ENCODE data around the gene DCDC2C. TPM values are rescaled to one million over a fixed set of nuclear protein-coding genes. Genes with fewer than 3 reads are reported as not detected.

Gene DCDC2C
- total RNA-seq, 1 donor from 2014 or later = not detected

GRCh38 chr2:3729055-3729448 lies 25.7 kb downstream of the DCDC2C start:
- H3K36me3 Mint-ChIP-seq = no peaks in the 10 kb centered on the region
- no peak overlapping the region for H3K4me3 Mint-ChIP-seq
- TF ChIP-seq CTCF (conservative IDR thresholded peaks at IDR 0.05) = no peak
- no peak for DNase-seq (ENCODE audit: extremely low spot score, unreplicated experiment)
- H3K27ac Mint-ChIP-seq = no peak overlapping the region
- peaks cover 10% of the 10 kb centered on the region for H3K4me1 Mint-ChIP-seq (ENCODE audit: unreplicated experiment)
- peaks cover 36% of the 10 kb centered on the region for H3K27me3 Mint-ChIP-seq
- no peaks in the 10 kb centered on the region for H3K9me3 Mint-ChIP-seq

GRCh38 chr2:3729786-3730185 lies 26.4 kb downstream of the DCDC2C start:
- no peak for TF ChIP-seq CTCF (conservative IDR thresholded peaks at IDR 0.05)
- H3K27me3 Mint-ChIP-seq = peaks cover 40% of the 10 kb centered on the region
- no peak overlapping the region for H3K27ac Mint-ChIP-seq
- no peak for DNase-seq (ENCODE audit: extremely low spot score, unreplicated experiment)
- no peaks in the 10 kb centered on the region for H3K9me3 Mint-ChIP-seq
- H3K4me1 Mint-ChIP-seq (ENCODE audit: unreplicated experiment) = peaks cover 10% of the 10 kb centered on the region
- no peaks in the 10 kb centered on the region for H3K36me3 Mint-ChIP-seq
- no peak overlapping the region for H3K4me3 Mint-ChIP-seq

- DNase-seq (ENCODE audit: extremely low spot score, unreplicated experiment) = no peak
- Mint-ChIP-seq H3K9me3 (no peaks in the 10 kb centered on the region), H3K4me3 (no peak overlapping the region), H3K36me3 (no peaks in the 10 kb centered on the region), H3K27me3 (peaks cover 40% of the 10 kb centered on the region), H3K27ac (no peak overlapping the region), H3K4me1 (ENCODE audit: unreplicated experiment) (peaks cover 10% of the 10 kb centered on the region)
- TF ChIP-seq CTCF (conservative IDR thresholded peaks at IDR 0.05) = no peak
Measured at GRCh38 chr2:3730646-3731045, 27.3 kb downstream of the DCDC2C start.

- Mint-ChIP-seq H3K4me1 (ENCODE audit: unreplicated experiment) (peaks cover 10% of the 10 kb centered on the region), H3K4me3 (no peak overlapping the region), H3K27me3 (peaks cover 46% of the 10 kb centered on the region), H3K9me3 (no peaks in the 10 kb centered on the region), H3K36me3 (no peaks in the 10 kb centered on the region), H3K27ac (no peak overlapping the region)
- no peak for TF ChIP-seq CTCF (conservative IDR thresholded peaks at IDR 0.05)
- DNase-seq (ENCODE audit: extremely low spot score, unreplicated experiment) = no peak
Measured at GRCh38 chr2:3731829-3732228, 28.5 kb downstream of the DCDC2C start.

- Mint-ChIP-seq H3K36me3 (no peaks in the 10 kb centered on the region), H3K9me3 (no peaks in the 10 kb centered on the region), H3K27me3 (peaks cover 31% of the 10 kb centered on the region), H3K4me3 (no peak overlapping the region), H3K4me1 (ENCODE audit: unreplicated experiment) (no peaks in the 10 kb centered on the region), H3K27ac (no peak overlapping the region)
- no peak for TF ChIP-seq CTCF (conservative IDR thresholded peaks at IDR 0.05)
- DNase-seq (ENCODE audit: extremely low spot score, unreplicated experiment) = no peak
Measured at GRCh38 chr2:3736112-3736511, 32.7 kb downstream of the DCDC2C start.

GRCh38 chr2:3737128-3737527 lies 33.8 kb downstream of the DCDC2C start:
- no peak for TF ChIP-seq CTCF (conservative IDR thresholded peaks at IDR 0.05)
- no peaks in the 10 kb centered on the region for H3K9me3 Mint-ChIP-seq

More at GRCh38 chr2:3737128-3737527, 33.8 kb downstream of the DCDC2C start:
- no peak for DNase-seq (ENCODE audit: extremely low spot score, unreplicated experiment)
- Mint-ChIP-seq H3K27me3 (peaks cover 25% of the 10 kb centered on the region), H3K27ac (no peak overlapping the region), H3K36me3 (no peaks in the 10 kb centered on the region), H3K4me3 (no peak overlapping the region), H3K4me1 (ENCODE audit: unreplicated experiment) (no peaks in the 10 kb centered on the region)
